Neuron (in vitro differentiated cells): ENCODE data around the gene PKNOX2.
A peak's percentile ranks its signal among the peaks of the same experiment; 100 is the strongest.

Experiments
- H2AFZ ChIP-seq: one replicate; pipeline ENCODE4 v1.6.1; 2013; ENCODE audit warnings: low read depth, mild to moderate bottlenecking, inconsistent platforms, low read length, moderate library complexity
- H3K27me3 ChIP-seq: one replicate; pipeline ENCODE4 v1.6.1; 2013; ENCODE audit warnings: low read length; ENCODE audit not compliant: insufficient read depth
- H3K36me3 ChIP-seq: one replicate; pipeline ENCODE4 v1.6.1; 2013; ENCODE audit warnings: low read length; ENCODE audit not compliant: insufficient read depth
- H3K4me1 ChIP-seq: one replicate; pipeline ENCODE4 v1.6.1; 2013; ENCODE audit warnings: low read length; ENCODE audit not compliant: insufficient read depth
- H3K4me3 ChIP-seq: 2 replicates; pipeline ENCODE4 v1.5.1; 2013; ENCODE audit warnings: mild to moderate bottlenecking, low read length, moderate library complexity
- H3K9me3 ChIP-seq: one replicate; pipeline ENCODE4 v1.6.1; 2013; ENCODE audit warnings: low read length

The PKNOX2 gene

DNA sequence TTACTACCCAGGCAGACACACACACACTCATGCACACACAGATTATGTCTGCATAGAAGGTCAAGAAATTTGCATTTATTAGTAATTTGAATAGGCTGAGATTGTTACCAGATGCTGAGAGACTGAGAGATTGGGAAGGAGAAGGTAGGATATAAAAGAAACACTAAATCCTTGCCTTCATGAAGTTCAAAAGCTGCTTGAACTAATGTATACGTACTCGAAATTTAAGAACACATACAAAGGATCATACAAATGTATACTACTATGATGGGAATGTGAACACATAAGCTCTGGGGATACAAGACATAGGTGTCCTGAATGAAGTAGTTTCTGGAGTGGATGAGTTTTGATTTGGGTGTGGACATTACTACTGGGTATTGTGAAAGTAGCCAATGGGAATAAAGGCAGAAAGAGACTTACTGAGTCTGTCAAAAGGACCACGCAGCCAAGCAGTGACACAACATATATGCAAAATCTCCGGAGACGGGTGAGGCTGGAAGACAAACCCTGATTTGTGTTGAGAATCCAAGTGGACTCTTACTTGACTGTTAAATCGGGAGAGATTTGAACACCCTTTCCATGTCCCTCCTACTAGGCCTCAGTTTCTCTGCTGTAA is 7.3 kb upstream of the PKNOX2 start:
- H3K9me3 ChIP-seq = no peaks in the 10 kb centered on the region

DNA sequence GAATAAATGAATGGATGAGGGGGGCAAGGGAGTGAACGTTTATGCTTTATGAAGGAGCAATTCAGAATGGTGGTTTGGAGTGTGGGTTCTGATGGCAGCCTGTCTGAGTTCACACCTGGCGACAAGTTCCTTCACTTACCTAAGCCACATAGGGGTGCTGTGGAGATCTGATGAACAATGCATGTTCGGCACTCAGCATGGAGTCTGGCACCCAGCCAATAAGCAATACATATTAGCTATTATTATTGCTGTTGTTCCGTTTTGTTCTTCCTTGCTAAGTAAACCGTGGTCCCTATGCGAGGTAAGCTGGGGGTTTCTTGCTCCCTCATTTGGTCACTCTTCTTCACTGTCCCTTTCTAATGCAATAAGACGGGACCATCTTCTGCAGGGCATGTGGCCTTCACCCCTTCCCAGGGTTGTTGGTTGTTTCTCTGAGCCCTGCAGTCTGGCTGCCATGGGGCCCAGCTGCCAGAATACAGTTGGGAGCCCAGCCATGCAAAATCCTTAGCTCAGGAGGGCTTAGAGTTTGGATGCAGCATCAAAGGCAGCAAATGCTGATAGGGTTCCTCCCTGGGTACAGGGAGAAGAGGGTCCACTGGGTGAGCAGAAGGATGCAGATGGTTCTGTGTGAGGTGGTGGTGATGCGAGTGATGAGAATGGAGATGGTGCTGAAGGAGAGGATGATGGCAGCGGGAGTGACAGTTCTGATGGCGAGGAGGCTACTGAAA is 6.4 kb upstream of the PKNOX2 start:
- Histone ChIP-seq H3K9me3 (no peaks in the 10 kb centered on the region), H3K36me3 (no peaks in the 10 kb centered on the region), H3K4me1 (peaks cover 19% of the 10 kb centered on the region)

More for the DNA sequence above, 7.3 kb upstream of the PKNOX2 start:
- H2AFZ ChIP-seq = no peak overlapping the region
- peaks cover 10% of the 10 kb centered on the region for H3K4me1 ChIP-seq
- H3K36me3 ChIP-seq = no peaks in the 10 kb centered on the region
- H3K27me3 ChIP-seq = no peaks in the 10 kb centered on the region
- H3K4me3 ChIP-seq = no peak overlapping the region

DNA sequence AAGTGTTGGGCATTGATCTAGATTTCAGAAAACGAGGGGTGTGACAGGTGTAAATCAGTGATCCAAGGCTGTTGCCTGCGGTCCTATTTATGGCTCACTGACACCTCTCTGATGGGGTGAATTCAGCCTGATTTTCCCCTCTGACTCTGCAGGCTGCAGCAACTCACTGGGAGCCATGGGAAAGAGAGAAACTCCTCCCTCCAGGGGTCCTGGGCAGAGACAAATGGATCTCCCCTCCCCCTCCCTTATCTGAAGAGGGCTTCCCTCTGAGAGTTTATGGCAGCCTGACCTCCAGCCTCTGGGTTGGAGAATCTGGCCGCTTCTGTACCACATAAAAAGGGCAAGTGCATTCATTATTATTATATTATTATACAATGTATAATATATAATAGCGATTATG is 1.8 kb upstream of the PKNOX2 start:
- Histone ChIP-seq H2AFZ (no peak overlapping the region), H3K36me3 (no peaks in the 10 kb centered on the region), H3K27me3 (no peaks in the 10 kb centered on the region), H3K4me3 (no peak overlapping the region), H3K9me3 (no peaks in the 10 kb centered on the region), H3K4me1 (peaks cover 34% of the 10 kb centered on the region)

More for the DNA sequence above, 6.4 kb upstream of the PKNOX2 start:
- Histone ChIP-seq H3K4me3 (no peak overlapping the region), H2AFZ (no peak overlapping the region), H3K27me3 (no peaks in the 10 kb centered on the region)

DNA sequence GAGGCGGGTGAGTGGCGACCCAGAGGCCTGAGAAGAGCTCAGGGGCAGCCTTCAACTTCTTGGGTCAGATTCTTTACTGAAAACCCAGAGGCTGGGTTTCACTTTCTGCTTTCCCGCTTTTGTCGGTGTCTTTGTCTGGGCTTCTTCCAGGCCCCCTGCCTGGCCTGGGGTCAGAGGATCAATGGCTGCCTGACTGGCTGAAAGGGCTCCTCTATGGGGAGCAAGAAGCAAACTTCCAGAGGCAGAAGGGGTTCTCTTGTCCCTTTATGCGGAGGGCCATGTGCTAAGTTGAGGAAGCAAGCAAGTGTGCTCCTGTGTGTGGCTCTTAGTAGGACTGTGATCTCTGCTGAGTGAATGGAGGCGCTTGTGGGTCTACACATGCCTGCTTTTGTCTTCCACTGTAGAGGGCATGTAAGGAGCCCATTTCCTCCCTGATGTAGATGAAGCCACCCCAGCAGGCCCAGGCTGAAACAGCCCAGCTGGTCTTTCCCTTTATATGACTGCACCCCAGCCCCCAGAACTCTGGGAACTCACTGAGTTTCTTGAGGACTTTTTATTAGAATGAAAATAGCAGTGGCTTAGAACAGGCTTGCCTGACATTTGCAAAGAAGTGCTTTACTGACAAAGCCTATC is 1.0 kb upstream of the PKNOX2 start:
- Histone ChIP-seq H3K4me1 (peaks cover 42% of the 10 kb centered on the region), H3K4me3 (peak overlapping the region; percentile 50)

DNA sequence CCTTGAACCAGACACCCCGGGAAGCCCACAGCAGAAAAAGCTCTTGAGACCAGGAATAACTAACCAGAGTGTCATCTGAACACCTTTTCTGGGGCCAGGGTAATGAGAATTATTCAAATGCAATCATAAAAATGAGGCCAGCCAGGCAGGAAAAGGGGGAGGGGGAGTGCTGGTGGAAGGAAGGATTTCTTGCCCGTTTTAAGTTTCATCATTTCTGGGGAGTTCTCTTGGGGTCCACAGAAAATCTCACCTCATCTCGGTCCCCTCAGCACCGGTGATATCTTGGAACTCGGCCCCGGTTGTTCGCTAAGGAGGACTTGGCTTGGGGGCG is 495 bp upstream of the PKNOX2 start:
- Histone ChIP-seq H3K9me3 (no peaks in the 10 kb centered on the region), H3K27me3 (no peaks in the 10 kb centered on the region), H3K4me1 (peaks cover 48% of the 10 kb centered on the region), H2AFZ (no peak overlapping the region), H3K36me3 (no peaks in the 10 kb centered on the region), H3K4me3 (peak overlapping the region; percentile 50)

More for the DNA sequence above, 1.0 kb upstream of the PKNOX2 start:
- no peaks in the 10 kb centered on the region for H3K27me3 ChIP-seq
- no peaks in the 10 kb centered on the region for H3K9me3 ChIP-seq
- no peaks in the 10 kb centered on the region for H3K36me3 ChIP-seq
- H2AFZ ChIP-seq = no peak overlapping the region

DNA sequence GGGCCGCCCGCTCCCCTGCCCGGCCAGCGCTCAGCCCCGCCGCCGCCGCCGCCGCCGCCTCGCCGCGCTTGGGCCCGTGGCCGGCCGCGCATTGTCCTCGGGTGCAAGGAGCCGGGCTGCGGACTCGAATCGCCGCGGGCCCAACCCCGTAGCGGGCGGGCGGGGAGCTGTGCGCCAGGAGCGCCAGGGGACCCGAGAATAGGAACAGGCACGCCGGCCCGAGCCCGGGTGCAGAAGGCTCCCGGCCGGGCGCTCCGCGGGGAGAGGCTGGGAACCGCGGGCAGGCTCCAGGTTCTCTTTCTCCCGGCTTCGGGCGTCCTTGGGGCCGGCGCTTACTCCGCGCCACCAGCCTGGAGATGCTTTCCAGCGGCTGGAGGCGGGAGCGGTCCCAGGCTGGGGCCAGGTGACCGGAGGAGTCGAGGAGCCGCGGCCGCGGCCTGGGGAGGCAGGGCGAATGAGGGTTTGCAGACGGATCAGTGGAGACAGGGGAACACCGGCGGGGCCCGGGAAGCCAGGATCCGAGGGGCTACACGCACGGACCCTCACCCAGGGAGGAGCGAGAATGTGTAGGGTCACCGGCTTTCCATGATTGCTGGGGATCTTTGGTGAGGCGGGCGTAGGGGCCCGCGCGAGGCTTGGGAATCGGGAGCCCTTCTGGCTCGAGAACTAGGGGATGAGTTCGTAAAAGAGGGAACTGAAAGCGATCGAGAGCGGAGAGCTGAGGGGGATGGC is 726 bp downstream of the PKNOX2 start:
- Histone ChIP-seq H3K36me3 (no peaks in the 10 kb centered on the region), H3K9me3 (no peaks in the 10 kb centered on the region), H2AFZ (peak overlapping the region; percentile 28), H3K4me1 (peaks cover 58% of the 10 kb centered on the region), H3K4me3 (peak overlapping the region; percentile 81), H3K27me3 (no peaks in the 10 kb centered on the region)

DNA sequence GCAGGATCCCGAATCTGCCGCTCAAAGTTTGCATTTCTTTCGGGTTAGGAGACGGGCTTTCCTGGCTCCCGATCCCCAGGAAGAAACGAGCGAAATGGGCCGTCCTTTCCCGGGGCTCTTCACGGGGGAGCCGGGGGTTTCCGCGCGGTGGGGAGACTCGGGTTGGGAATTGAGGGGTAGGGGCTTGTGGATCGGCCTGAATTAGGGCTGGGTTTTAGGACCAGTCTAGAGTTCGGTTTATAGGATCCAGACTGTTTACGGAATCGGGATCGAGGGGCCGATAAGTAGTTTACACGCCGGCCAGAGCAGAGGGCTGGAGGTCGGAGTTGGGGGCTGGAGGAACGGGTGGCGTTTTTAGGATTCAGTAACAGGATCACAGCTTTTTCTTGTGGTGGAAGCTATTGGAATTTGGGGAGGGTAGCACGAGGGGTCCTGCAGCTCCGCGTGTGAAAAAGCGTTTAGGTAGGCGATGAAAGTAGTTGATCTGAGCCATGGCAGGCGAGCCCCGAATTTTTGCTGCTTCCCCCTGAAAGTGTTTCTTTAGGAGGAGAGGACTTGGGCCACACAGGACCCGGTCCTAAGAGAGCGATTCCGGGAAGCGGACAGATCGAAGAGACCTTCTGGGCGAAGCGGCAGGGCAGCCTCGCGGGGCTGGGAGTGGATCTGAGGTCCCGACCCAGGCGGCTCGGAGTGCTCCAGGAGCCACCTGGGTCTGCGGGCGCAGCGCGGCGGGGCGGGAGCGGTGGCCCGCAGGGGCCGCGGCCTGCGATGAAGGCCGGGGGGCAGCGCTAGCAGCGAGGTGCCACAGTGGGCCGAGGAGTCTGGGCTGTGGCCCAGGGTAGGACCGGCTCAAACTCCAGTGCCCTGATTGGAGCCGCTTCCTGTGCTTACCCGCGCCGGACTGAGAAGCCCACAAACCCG is 1.6 kb downstream of the PKNOX2 start:
- no peaks in the 10 kb centered on the region for H3K27me3 ChIP-seq
- no peaks in the 10 kb centered on the region for H3K9me3 ChIP-seq
- H3K4me3 ChIP-seq = peak overlapping the region; percentile 81
- H2AFZ ChIP-seq = peak overlapping the region; percentile 28
- H3K36me3 ChIP-seq = no peaks in the 10 kb centered on the region
- peaks cover 60% of the 10 kb centered on the region for H3K4me1 ChIP-seq

DNA sequence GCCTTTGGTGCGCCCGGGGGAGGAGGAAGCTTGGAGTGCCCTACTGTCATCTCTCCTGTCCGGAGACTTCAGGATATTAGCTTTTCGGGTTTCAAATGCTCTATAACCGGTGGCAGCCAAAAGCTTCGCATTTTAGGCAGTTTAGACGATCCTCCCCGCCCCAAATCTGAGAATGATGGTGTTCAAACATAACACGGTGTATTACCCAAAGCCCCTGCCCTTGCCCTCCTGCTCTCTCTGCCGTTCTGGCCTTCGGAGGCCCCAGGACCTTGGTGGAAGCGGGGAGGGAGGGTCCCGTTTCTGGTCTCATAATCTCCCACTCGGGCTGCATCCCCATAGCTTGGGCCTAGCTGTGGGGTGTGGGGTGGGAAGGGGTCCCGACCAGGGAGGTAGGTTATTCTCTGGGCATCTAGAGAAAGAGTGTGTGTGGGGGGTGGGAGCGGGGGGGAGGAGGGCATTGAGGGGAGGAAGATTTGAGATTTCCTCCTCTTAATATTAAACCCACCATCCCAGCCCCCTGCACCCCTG is 2.3 kb downstream of the PKNOX2 start:
- no peaks in the 10 kb centered on the region for H3K9me3 ChIP-seq
- H2AFZ ChIP-seq = no peak overlapping the region
- H3K36me3 ChIP-seq = no peaks in the 10 kb centered on the region
- no peaks in the 10 kb centered on the region for H3K27me3 ChIP-seq
- H3K4me1 ChIP-seq = peaks cover 60% of the 10 kb centered on the region
- H3K4me3 ChIP-seq = peak overlapping the region; percentile 81

DNA sequence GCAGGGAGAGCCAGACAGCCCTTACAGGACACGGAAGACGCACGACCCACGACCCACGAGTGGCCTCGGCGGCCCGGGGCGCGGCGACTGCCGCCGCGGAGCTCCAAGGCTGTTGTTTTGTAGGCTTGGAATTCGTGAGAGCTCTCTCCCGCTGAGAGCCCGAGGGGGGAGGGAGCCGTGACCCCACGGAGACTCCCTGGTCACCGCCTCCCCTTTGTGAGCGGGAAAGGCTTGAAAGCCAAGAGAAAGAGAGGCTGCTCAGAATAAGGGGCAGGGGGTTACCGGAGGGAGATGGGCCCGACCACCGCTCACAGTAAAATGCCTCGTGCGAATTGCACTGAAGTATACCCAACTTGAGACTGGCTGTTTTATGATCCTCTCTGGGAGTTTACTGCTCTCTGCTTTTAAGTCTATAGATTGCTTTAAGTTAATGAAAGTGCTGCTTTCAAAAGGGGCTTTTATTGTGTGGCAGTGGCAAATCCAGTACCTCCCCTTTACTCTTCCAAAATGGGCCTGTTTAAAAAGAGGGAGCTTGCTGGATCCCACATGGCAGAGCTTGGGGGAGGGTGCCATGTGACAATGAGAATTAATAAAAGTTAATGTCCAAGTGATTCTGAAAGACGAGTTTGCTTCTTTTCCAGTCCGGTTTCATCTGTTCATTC is 2.9 kb downstream of the PKNOX2 start:
- no peaks in the 10 kb centered on the region for H3K27me3 ChIP-seq
- H2AFZ ChIP-seq = no peak overlapping the region
- peak overlapping the region; percentile 81 for H3K4me3 ChIP-seq
- H3K36me3 ChIP-seq = no peaks in the 10 kb centered on the region
- H3K9me3 ChIP-seq = no peaks in the 10 kb centered on the region
- peaks cover 56% of the 10 kb centered on the region for H3K4me1 ChIP-seq

DNA sequence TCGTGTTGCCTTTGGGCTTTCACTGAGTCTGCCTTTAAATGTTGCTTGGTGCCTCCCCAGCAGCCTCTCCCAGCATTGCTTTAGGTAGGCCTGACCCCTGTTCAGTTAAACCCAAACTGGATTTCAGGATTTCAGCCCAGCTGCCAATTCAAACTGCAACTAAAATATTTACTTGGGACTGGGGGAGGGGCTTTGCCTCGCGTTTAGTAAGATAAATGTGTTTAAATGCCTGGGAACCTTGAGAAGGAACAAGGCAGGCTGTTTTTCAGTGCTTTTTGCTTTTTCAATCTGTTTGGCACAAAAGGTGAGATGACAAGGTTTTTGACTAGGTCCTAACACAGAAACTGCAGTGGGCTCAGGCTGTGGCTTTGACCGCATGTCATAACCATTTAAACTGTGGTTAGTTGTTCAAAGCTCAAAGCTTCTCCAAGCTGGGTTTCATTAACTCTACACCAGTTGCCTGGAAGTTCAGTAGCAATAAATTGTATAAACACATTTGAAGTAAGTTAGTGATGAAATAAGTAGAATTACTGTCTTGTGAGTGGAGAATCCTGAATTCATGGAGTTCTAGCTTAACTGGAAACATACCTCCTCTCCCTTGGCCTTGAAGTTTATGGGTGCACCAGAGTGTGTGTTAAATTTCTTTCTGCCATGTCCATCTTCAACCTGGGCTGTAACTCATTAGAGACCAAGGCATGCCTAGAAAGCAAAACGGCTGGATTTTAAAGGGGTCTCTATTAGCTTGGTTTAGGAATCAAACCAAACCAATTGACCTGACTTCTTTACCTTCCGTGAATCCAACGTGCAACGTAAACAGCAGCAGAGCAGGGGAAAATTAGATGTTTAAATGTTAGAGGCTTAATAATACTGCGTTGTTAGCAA is 3.6 kb downstream of the PKNOX2 start:
- Histone ChIP-seq H3K4me3 (peak overlapping the region; percentile 81), H3K36me3 (no peaks in the 10 kb centered on the region), H3K27me3 (no peaks in the 10 kb centered on the region), H3K9me3 (no peaks in the 10 kb centered on the region), H3K4me1 (peaks cover 48% of the 10 kb centered on the region), H2AFZ (no peak overlapping the region)

DNA sequence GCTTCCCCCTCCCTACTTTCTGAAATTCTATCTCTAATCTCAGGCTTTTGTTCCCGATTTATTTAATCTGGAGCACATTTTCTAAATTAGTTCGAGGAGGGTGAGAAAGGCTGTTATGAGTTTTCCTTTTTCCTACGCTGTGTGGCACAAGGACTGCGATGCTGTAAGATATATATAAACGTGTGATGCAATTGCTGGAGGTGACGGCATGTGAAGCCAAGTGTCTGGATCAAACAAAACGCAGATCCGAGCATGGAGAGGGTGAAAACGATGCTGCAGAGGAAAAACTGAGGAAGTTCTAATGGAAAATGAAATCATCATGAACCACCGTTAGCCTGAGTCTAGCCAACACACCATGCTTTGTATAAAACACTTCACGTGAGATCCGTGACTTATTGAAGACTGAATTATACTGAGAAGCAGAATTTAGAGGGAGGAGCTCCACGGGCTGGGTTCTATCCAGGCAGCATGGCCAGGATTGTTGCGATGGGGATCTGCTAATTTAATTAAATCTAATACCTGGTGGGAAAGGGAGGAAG is 4.4 kb downstream of the PKNOX2 start:
- Histone ChIP-seq H3K27me3 (no peaks in the 10 kb centered on the region), H3K4me1 (peaks cover 40% of the 10 kb centered on the region), H2AFZ (no peak overlapping the region), H3K4me3 (no peak overlapping the region), H3K36me3 (no peaks in the 10 kb centered on the region), H3K9me3 (no peaks in the 10 kb centered on the region)
